HG02763 (cell line): ENCODE data around the gene LY9.
"Not testable (repeated sequence)": the region's sequence is repeated elsewhere in the genome, so short reads cannot be mapped to it uniquely, and the experiment has no call there.

Source experiments
- ATAC-seq: cut with Tn5 transposase; IDR thresholded peaks from one replicate; pipeline ENCODE4 v1.9.1; 2021; ENCODE audit warnings: mild to moderate bottlenecking, moderate library complexity; ENCODE audit not compliant: unreplicated experiment

The LY9 gene

GRCh38 chr1:160863774-160864131 is 67.8 kb downstream of the LY9 start:
- ATAC-seq = no peak

DNA sequence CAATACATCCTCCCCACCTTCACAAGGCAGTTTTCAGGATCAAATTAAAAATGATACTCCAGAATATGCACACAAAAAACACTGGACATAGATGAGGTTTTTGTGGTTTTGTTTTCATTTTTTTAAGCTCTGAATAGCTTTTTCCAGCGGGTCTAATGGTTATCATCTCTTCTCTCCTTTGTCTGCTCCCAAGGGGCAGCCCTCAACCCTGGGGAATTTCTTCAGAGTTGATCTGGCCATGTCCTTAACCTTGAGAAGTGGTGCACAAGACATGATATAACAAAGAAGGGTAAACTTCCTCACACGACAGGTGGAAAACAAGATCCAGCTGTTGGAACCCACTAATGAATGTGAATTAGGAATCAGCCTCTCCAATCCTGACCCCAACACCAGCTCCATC is 68.2 kb downstream of the LY9 start:
- no peak for ATAC-seq

GRCh38 chr1:160865337-160865736 is 69.4 kb downstream of the LY9 start:
- no peak for ATAC-seq

- ATAC-seq = no peak
Measured at GRCh38 chr1:160866001-160866694, 70.2 kb downstream of the LY9 start.

GRCh38 chr1:160866695-160867260 is 70.8 kb downstream of the LY9 start:
- ATAC-seq = no peak

DNA sequence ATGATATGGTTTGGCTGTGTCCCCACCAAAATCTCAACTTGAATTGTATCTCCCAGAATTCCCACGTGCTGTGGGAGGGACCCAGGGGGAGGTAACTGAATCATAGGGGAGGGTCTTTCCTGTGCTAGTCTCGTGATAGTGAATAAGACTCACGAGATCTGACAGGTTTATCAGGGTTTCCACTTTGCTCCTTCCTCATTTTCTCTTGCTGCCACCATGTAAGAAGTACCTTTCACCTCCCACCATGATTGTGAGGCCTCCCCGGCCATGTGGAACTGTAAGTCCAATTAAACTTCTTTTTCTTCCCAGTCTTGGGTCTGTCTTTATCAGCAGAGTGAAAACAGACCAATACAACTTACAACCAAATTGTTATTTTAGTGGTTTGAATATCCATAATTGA is 71.7 kb downstream of the LY9 start:
- ATAC-seq = not testable (repeated sequence)

GRCh38 chr1:160868141-160868540 is 72.2 kb downstream of the LY9 start:
- no peak for ATAC-seq

DNA sequence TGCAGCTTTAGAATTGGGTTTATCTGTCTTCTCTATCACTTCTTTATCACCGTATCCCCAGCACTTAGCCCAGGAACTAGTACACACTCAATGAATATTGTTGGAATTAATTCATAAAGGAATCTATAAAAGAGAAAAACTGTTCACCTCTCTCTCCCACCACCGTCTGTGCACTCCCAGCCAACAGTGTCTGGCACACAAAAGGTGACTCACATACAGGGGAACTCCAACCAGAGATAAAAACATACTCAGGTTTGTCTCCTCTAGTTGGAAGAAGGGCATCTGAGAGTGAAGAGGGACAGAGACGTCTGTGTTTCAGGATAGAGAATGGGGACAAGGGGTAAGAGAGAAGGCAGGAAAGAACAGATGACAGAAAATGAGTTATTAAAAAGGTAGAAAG is 79.0 kb downstream of the LY9 start:
- no peak for ATAC-seq

GRCh38 chr1:160875591-160875990 is 79.6 kb downstream of the LY9 start:
- ATAC-seq = not testable (repeated sequence)

- ATAC-seq = no peak
Measured at GRCh38 chr1:160876311-160876710, 80.3 kb downstream of the LY9 start.

- ATAC-seq = no peak
Measured at GRCh38 chr1:160877221-160877620, 81.2 kb downstream of the LY9 start.
